ENCODE measurements around the gene SNAPC5. TPM values are rescaled to one million over a fixed set of nuclear protein-coding genes. Genes with fewer than 3 reads are reported as not detected.

Gene SNAPC5
- polyA plus RNA-seq, 3 donors = 15.6 to 32.5 (median 30.2) TPM

- Histone ChIP-seq H3K27ac (ENCODE audit: low read depth in 1 of 2, low read length in 2 of 2) (peak overlapping the region in 1 of 2 donors; percentile 75), H3K4me2 (replicated peaks; ENCODE audit: extremely low read depth, low read length, poor library complexity, severe bottlenecking) (peak overlapping the region; percentile 42), H2AFZ (ENCODE audit: insufficient read depth, low read depth, low read length, poor library complexity, severe bottlenecking) (no peak overlapping the region), H3K36me3 (replicated peaks in 1 of 2; ENCODE audit: control insufficient read depth in 1 of 2, insufficient read depth in 2 of 2, low read length in 2 of 2) (peaks cover 45 to 60% of the 10 kb centered on the region in 2 donors), H3K27me3 (ENCODE audit: control insufficient read depth in 2 of 2, insufficient read depth in 2 of 2, low read length in 2 of 2) (no peaks in the 10 kb centered on the region), H4K20me1 (ENCODE audit: insufficient read depth, low read length) (peaks cover 24% of the 10 kb centered on the region), H3K79me2 (ENCODE audit: insufficient read depth, low read length) (peaks cover 38% of the 10 kb centered on the region), H3K9me3 (replicated peaks in 1 of 2; ENCODE audit: control insufficient read depth in 1 of 2, insufficient read depth in 1 of 2, low read length in 2 of 2) (no peaks in the 10 kb centered on the region), H3K4me1 (ENCODE audit: control insufficient read depth in 1 of 2, insufficient read depth in 2 of 2, low read length in 2 of 2) (peaks cover 46 to 59% of the 10 kb centered on the region in 2 donors), H3K4me3 (replicated peaks in 1 of 3; ENCODE audit: low read depth in 2 of 3, low read length in 3 of 3) (peak overlapping the region in 1 of 3 experiments; percentile 34), H3K9ac (ENCODE audit: insufficient read depth, low read length, poor library complexity, severe bottlenecking) (no peak overlapping the region)
- intact Hi-C loops (cut with micrococcal nuclease) = loop anchor here in 1 of 2 donors (10.0 kb wide), 1 partner anchor 139 kb away; the partner anchor contains the start of gene TIPIN
- H3K27me3 Mint-ChIP-seq (ENCODE audit: low read depth in 3 of 3) = peaks cover 0 to 2% (median 0%) of the 10 kb centered on the region in 3 donors
- peaks cover 58 to 62% of the 10 kb centered on the region in 2 donors for H3K36me3 Mint-ChIP-seq
- 0% methylated on average over 1 of the region's 2 CpGs for WGBS (ENCODE audit: insufficient coverage)
- TF ChIP-seq CTCF (IDR thresholded peaks at IDR 0.05) = no peak
- H3K4me1 Mint-ChIP-seq = peaks cover 49% of the 10 kb centered on the region
- H3K27ac Mint-ChIP-seq = peak overlapping the region; percentile 82 to 95 (median 90)
- DNase-seq = peak in 2 of 3 donors; percentile 11 to 32
- H3K9me3 Mint-ChIP-seq = peaks cover 0 to 2% (median 0%) of the 10 kb centered on the region in 7 donors
- peak overlapping the region; percentile 6 to 74 for H3K4me3 Mint-ChIP-seq
These were observed 3.3 kb downstream of the SNAPC5 start for GRCh38 chr15:66494262-66494661.

- no peak overlapping the region for H3K9ac ChIP-seq (ENCODE audit: insufficient read depth, low read length, poor library complexity, severe bottlenecking)
- peaks cover 0 to 2% (median 0%) of the 10 kb centered on the region in 3 donors for H3K27me3 Mint-ChIP-seq (ENCODE audit: low read depth in 3 of 3)
- H3K27ac Mint-ChIP-seq = peak overlapping the region in 3 of 7 donors; percentile 13 to 57 (median 46)
- H3K9me3 Mint-ChIP-seq = no peaks in the 10 kb centered on the region
- H3K36me3 Mint-ChIP-seq = peaks cover 67 to 71% of the 10 kb centered on the region in 2 donors
- intact Hi-C loops (cut with micrococcal nuclease) = loop anchor here in 1 of 2 donors (10.0 kb wide), 1 partner anchor 137 kb away; the partner anchor contains the start of gene TIPIN
- no peak overlapping the region for H3K4me3 Mint-ChIP-seq
- H3K36me3 ChIP-seq (replicated peaks in 1 of 2; ENCODE audit: control insufficient read depth in 1 of 2, insufficient read depth in 2 of 2, low read length in 2 of 2) = peaks cover 57 to 71% of the 10 kb centered on the region in 2 donors
- no peak for DNase-seq
- WGBS (ENCODE audit: insufficient coverage) = no CpG with 5 or more reads among the region's 3 CpGs
- H3K4me1 Mint-ChIP-seq = peaks cover 38% of the 10 kb centered on the region
- H4K20me1 ChIP-seq (ENCODE audit: insufficient read depth, low read length) = peaks cover 25% of the 10 kb centered on the region
- TF ChIP-seq CTCF (IDR thresholded peaks at IDR 0.05) = no peak
- H3K9me3 ChIP-seq (replicated peaks in 1 of 2; ENCODE audit: control insufficient read depth in 1 of 2, insufficient read depth in 1 of 2, low read length in 2 of 2) = no peaks in the 10 kb centered on the region
- H3K4me1 ChIP-seq (ENCODE audit: control insufficient read depth in 1 of 2, insufficient read depth in 2 of 2, low read length in 2 of 2) = peaks cover 39 to 47% of the 10 kb centered on the region in 2 donors
- H3K79me2 ChIP-seq (ENCODE audit: insufficient read depth, low read length) = peaks cover 32% of the 10 kb centered on the region
- H3K4me2 ChIP-seq (replicated peaks; ENCODE audit: extremely low read depth, low read length, poor library complexity, severe bottlenecking) = no peak overlapping the region
- H3K27me3 ChIP-seq (ENCODE audit: control insufficient read depth in 2 of 2, insufficient read depth in 2 of 2, low read length in 2 of 2) = no peaks in the 10 kb centered on the region
- no peak overlapping the region for H3K4me3 ChIP-seq (replicated peaks in 1 of 3; ENCODE audit: low read depth in 2 of 3, low read length in 3 of 3)
- H2AFZ ChIP-seq (ENCODE audit: insufficient read depth, low read depth, low read length, poor library complexity, severe bottlenecking) = no peak overlapping the region
- peak overlapping the region in 1 of 2 donors; percentile 17 for H3K27ac ChIP-seq (ENCODE audit: low read depth in 1 of 2, low read length in 2 of 2)
These were observed 5.7 kb downstream of the SNAPC5 start for GRCh38 chr15:66491846-66492245.

Measured in CD14-positive monocyte (primary cell).